HCT116 (cell line): Measurements from ENCODE around the gene NET1. TPM values are rescaled to one million over a fixed set of nuclear protein-coding genes. Genes with fewer than 3 reads are reported as not detected.
A peak's percentile ranks its signal among the peaks of the same experiment; 100 is the strongest.

Experiments
- ATAC-seq: fragments of 200-7000 bp; cut with Tn5 transposase; 2 replicates; pipeline ENCODE4 v1.9.1; 2020; ENCODE audit warnings: mild to moderate bottlenecking, moderate library complexity
- BruUV-seq: library from RNA; stranded (reverse); fragments of 400-500 nt; replicated peaks from 2 replicates; lab custom pipeline; 2021; lab: Mats Ljungman, UMichigan
- CTCF ChIA-PET: fragments of 300-600 bp; sonication (Branson Sonifier 250); formaldehyde crosslinking; loops from one replicate; lab custom pipeline; 2021; ENCODE audit warnings: antibody characterized with exemption; lab: Charles Lee
- POLR2A ChIA-PET: fragments of 300-600, 350-600 bp; sonication (Branson Sonifier 250); formaldehyde crosslinking; loops from one replicate; lab custom pipeline; 2021; ENCODE audit warnings: antibody characterized with exemption; lab: Charles Lee
- RAD21 ChIA-PET, 2 experiments: fragments of 300-600 bp; sonication (Branson Sonifier 250); formaldehyde crosslinking; loops; one replicate each; lab custom pipeline; 2023; ENCODE audit warnings: low total read pairs in 2 of 2; ENCODE audit not compliant: uncharacterized antibody in 2 of 2, unreplicated experiment in 2 of 2, low non-redundant PET in 1 of 2; lab: Charles Lee
- DNase-seq: peaks from one replicate; pipeline ENCODE4 v3.0.0-alpha.2; 2010; ENCODE audit warnings: low read depth, low spot score
- H2AFZ ChIP-seq: fragments of 200-600 bp; shearing (Covaris generic), sonication (generic); 2 replicates; pipeline ENCODE4 v1.6.1; 2017; ENCODE audit warnings: low read depth, mixed run types, mixed read lengths, antibody characterized with exemption, low read length; ENCODE audit not compliant: poor library complexity, severe bottlenecking
- H3K27ac ChIP-seq: 2 replicates; pipeline ENCODE4 v1.5.1; 2012; ENCODE audit warnings: low read depth, low read length
- H3K27me3 ChIP-seq: fragments of 200-600 bp; sonication (generic); 2 replicates; pipeline ENCODE4 v1.6.1; 2016; ENCODE audit warnings: mixed run types, low read length, mixed read lengths; ENCODE audit not compliant: insufficient read depth
- H3K36me3 ChIP-seq, 2 experiments: fragments of 200-500 bp in 1 of 2; fragments of 200-600 bp in 1 of 2; sonication (Bioruptor generic) in 1 of 2; sonication (generic) in 1 of 2; 2 replicates each; pipeline versions ENCODE4 v1.5.1 to v1.6.1; 2014 to 2016; ENCODE audit warnings: low read length in 2 of 2, inconsistent platforms in 1 of 2, mixed read lengths in 1 of 2, mixed run types in 1 of 2; ENCODE audit not compliant: insufficient read depth in 2 of 2, control insufficient read depth in 1 of 2
- H3K4me1 ChIP-seq, 2 experiments: fragments of 200-600 bp in 1 of 2; sonication (generic) in 1 of 2; 2 replicates each; pipeline versions ENCODE4 v1.5.1 to v1.6.1; 2012 to 2017; ENCODE audit warnings: low read length in 2 of 2, inconsistent platforms in 1 of 2, mild to moderate bottlenecking in 1 of 2, mixed read lengths in 1 of 2, mixed run types in 1 of 2, moderate library complexity in 1 of 2; ENCODE audit not compliant: insufficient read depth in 2 of 2, control insufficient read depth in 1 of 2
- H3K4me2 ChIP-seq: fragments of 200-600 bp; sonication (generic); 2 replicates; pipeline ENCODE4 v1.6.1; 2017; ENCODE audit warnings: mixed run types, low read length, mixed read lengths
- H3K4me3 ChIP-seq, 2 experiments: fragments of 200-600 bp in 1 of 2; sonication (generic) in 1 of 2; replicated peaks in 1 of 2; 2 replicates each; pipeline ENCODE4 v1.5.1; 2011 to 2016; ENCODE audit warnings: low read length in 2 of 2, control low read depth in 1 of 2, low read depth in 1 of 2, mild to moderate bottlenecking in 1 of 2, mixed read lengths in 1 of 2, mixed run types in 1 of 2
- H3K79me2 ChIP-seq: fragments of 200-600 bp; sonication (generic); 2 replicates; pipeline ENCODE4 v1.6.1; 2017; ENCODE audit warnings: mild to moderate bottlenecking, mixed run types, low read length, moderate library complexity, mixed read lengths; ENCODE audit not compliant: insufficient read depth
- H3K9ac ChIP-seq: fragments of 200-600 bp; sonication (generic); 2 replicates; pipeline ENCODE4 v1.6.1; 2016; ENCODE audit warnings: low read length, mixed read lengths
- H3K9me2 ChIP-seq: fragments of 200-600 bp; sonication (generic), shearing (Covaris generic); 2 replicates; pipeline ENCODE4 v1.6.1; 2017; ENCODE audit warnings: mixed run types, mild to moderate bottlenecking, moderate library complexity; ENCODE audit not compliant: insufficient read depth
- H3K9me3 ChIP-seq, 2 experiments: fragments of 200-500 bp in 1 of 2; fragments of 200-600 bp in 1 of 2; sonication (Bioruptor generic) in 1 of 2; sonication (generic) in 1 of 2; 2 replicates each; pipeline ENCODE4 v1.6.1; 2014 to 2017; ENCODE audit warnings: low read length in 2 of 2, mixed read lengths in 2 of 2, inconsistent platforms in 1 of 2, low read depth in 1 of 2, mild to moderate bottlenecking in 1 of 2, mixed run types in 1 of 2, moderate library complexity in 1 of 2; ENCODE audit not compliant: control insufficient read depth in 1 of 2, insufficient read depth in 1 of 2
- H4K20me1 ChIP-seq: fragments of 200-600 bp; sonication (generic), shearing (Covaris generic); 2 replicates; pipeline ENCODE4 v1.6.1; 2017; ENCODE audit warnings: mixed run types, mild to moderate bottlenecking, moderate library complexity; ENCODE audit not compliant: insufficient read depth
- CTCF ChIP-seq, 3 experiments: fragments of 200-600 bp in 1 of 3; sonication (generic) in 1 of 3; IDR thresholded peaks in 2 of 3; conservative IDR thresholded peaks in 1 of 3; 2 replicates each; pipeline ENCODE4 v1.5.1; 2012 to 2017; ENCODE audit warnings: low read depth in 2 of 3, low read length in 2 of 3, antibody characterized with exemption in 1 of 3, borderline replicate concordance in 1 of 3, control low read depth in 1 of 3, mild to moderate bottlenecking in 1 of 3, mixed read lengths in 1 of 3, mixed run types in 1 of 3, moderate library complexity in 1 of 3; ENCODE audit not compliant: insufficient read depth in 1 of 3
- ELF1 ChIP-seq: IDR thresholded peaks from 2 replicates; pipeline ENCODE4 v1.6.1; 2012; ENCODE audit warnings: low read depth, borderline replicate concordance
- FOSL1 ChIP-seq: IDR thresholded peaks from 2 replicates; pipeline ENCODE4 v1.6.1; 2012; ENCODE audit warnings: low read depth
- POLR2AphosphoS5 ChIP-seq: IDR thresholded peaks from 2 replicates; pipeline ENCODE4 v1.6.1; 2011; ENCODE audit warnings: mild to moderate bottlenecking, low read depth, low read length, moderate library complexity
- REST ChIP-seq: IDR thresholded peaks from 2 replicates; pipeline ENCODE4 v1.6.1; 2012; ENCODE audit warnings: low read depth
- SP1 ChIP-seq: IDR thresholded peaks from 2 replicates; pipeline ENCODE4 v1.6.1; 2012; ENCODE audit warnings: low read depth
- ZBTB33 ChIP-seq: IDR thresholded peaks from 2 replicates; pipeline ENCODE4 v1.6.1; 2011; ENCODE audit warnings: mild to moderate bottlenecking, low read length, moderate library complexity; ENCODE audit not compliant: insufficient replicate concordance; ENCODE audit errors: extremely low read depth
- intact Hi-C: fragments of 100-400 bp; cut with micrococcal nuclease; formaldehyde crosslinking; loops from 2 replicates; pipeline ENCODE4 v1.10.0; 2022
- total RNA-seq: library from RNA; stranded (reverse); gene quantifications from one replicate; pipeline ENCODE4 v1.2.1, GENCODE V29; 2021; ENCODE audit not compliant: unreplicated experiment
- TF ChIP-seq, protein P1 (sequence below): IDR thresholded peaks from 2 replicates; pipeline ENCODE4 v1.6.1; 2012

The NET1 gene
- total RNA-seq, 1 experiment from 2014 or later: 51.2 TPM

- no peaks in the 10 kb centered on the region for H3K9me2 ChIP-seq
- H3K36me3 ChIP-seq: no peaks in the 10 kb centered on the region
- H3K27ac ChIP-seq: no peak within 1 kb of the TSS
- H2AFZ ChIP-seq: peak within 1 kb of the TSS; percentile 4
- H3K9ac ChIP-seq: no peak within 1 kb of the TSS
- no peaks in the 10 kb centered on the region; a peak in 1 of 4 replicates for H3K9me3 ChIP-seq
- DNase-seq: no peak
- H4K20me1 ChIP-seq: no peaks in the 10 kb centered on the region
- no peaks in the 10 kb centered on the region; a peak in 1 of 4 replicates for H3K4me1 ChIP-seq
- no peak within 1 kb of the TSS; a peak in 1 of 4 replicates for H3K4me3 ChIP-seq
- peak within 1 kb of the TSS; percentile 15; the same call in 1 of the 2 replicates for H3K4me2 ChIP-seq
- CTCF ChIA-PET: interaction anchor here (0.5 kb wide), 1 partner anchor 1528 kb away, joined by 3 read pairs; no protein-coding TSS in a partner anchor
- POLR2A ChIA-PET: no interaction called here
- H3K79me2 ChIP-seq: no peaks in the 10 kb centered on the region
- no peaks in the 10 kb centered on the region for H3K27me3 ChIP-seq
- RAD21 ChIA-PET: no interaction called here
- ATAC-seq: peak; percentile 53; the same call in 1 of the 2 replicates
- TSS peak; percentile 83 for BruUV-seq
- intact Hi-C loops: no loop called here
- TF ChIP-seq CTCF (IDR thresholded peaks at IDR 0.05 in 2 of 3, conservative IDR thresholded peaks at IDR 0.05 in 1 of 3; ENCODE audit: borderline replicate concordance in 1 of 3, insufficient read depth in 1 of 3, low read depth in 2 of 3, low read length in 2 of 3) (no peak), POLR2AphosphoS5 (peak; percentile 42), ELF1 (no peak), FOSL1 (0 out of 2 replicates have a peak, but pooled peaks have one; percentile 10), SP1 (no peak)
Measured at GRCh38 chr10:5404208-5405041, 7.9 kb upstream of the NET1 start, which contains the start of gene TUBAL3. TUBAL3 (minus strand) TSS chr10:5404828; CDS start chr10:5404792, 36 bp downstream.

DNA sequence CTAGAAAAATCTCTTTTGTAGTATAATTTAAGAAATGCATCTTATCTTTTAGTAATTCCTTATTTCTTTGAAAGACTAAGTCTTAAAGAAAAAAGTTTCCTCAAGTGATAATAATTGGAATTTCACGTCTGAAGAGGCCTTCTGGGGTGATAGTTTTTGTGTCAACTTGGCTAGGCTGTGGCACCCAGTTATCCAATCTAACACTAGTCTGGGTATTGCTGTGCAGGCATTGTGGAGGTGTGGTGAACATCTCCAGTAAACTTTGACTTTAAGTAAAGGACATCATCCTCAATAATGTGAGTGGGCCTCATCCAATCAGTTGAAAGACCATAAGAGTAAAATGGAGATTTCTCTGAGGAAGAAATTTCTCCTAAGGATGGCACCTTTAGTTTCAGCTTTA is 5.4 kb upstream of the NET1 start:
- intact Hi-C loops: no loop called here

More for the DNA sequence above, 5.4 kb upstream of the NET1 start:
- Histone ChIP-seq H3K27ac (no peak overlapping the region), H3K9me3 (no peaks in the 10 kb centered on the region; a peak in 1 of 4 replicates), H3K79me2 (no peaks in the 10 kb centered on the region), H4K20me1 (no peaks in the 10 kb centered on the region), H3K9ac (no peak overlapping the region), H3K4me3 (no peak overlapping the region), H2AFZ (no peak overlapping the region), H3K36me3 (no peaks in the 10 kb centered on the region), H3K9me2 (no peaks in the 10 kb centered on the region), H3K4me1 (peaks cover 1 to 2% of the 10 kb centered on the region in 2 experiments; a peak in 3 of 4 replicates), H3K4me2 (no peak overlapping the region), H3K27me3 (no peaks in the 10 kb centered on the region)
- DNase-seq (no peak), ATAC-seq (no peak)
- CTCF ChIA-PET: no interaction called here
- POLR2A ChIA-PET: no interaction called here
- TF ChIP-seq, protein P1, sequence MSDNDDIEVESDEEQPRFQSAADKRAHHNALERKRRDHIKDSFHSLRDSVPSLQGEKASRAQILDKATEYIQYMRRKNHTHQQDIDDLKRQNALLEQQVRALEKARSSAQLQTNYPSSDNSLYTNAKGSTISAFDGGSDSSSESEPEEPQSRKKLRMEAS: no peak
- TF ChIP-seq REST: no peak
- TF ChIP-seq ZBTB33: no peak
- no TSS peak for BruUV-seq
- RAD21 ChIA-PET: no interaction called here
